ENCODE data around the gene CHST12.
"Not testable (repeated sequence)": the region's sequence is repeated elsewhere in the genome, so short reads cannot be mapped to it uniquely, and the experiment has no call there.

CHST12 gene

GRCh38 chr7:2379161-2379560 lies 24.2 kb upstream of the CHST12 start:
- DNase-seq = no peak

GRCh38 chr7:2379821-2380450 lies 23.5 kb upstream of the CHST12 start:
- no peak for DNase-seq

DNA sequence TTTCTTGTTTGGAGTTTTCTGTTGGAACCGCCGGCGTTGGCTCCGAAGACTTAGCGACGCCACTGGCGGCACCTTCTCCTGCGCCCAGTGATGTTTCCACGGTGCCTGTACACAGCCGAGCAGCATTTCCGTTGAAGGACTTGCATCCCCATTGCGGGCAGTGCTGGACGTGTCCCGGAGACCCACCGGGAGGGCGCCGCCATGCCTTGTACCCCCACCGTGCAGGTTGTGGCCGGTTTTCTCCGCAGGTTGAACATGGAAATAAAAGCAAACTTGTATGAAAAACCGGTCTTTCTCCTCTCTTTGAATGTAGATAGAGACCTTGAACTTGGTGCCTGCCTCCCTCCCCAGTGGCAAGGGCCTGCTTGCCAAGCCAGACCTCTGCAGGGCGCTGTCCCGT lies 22.9 kb upstream of the CHST12 start:
- no peak for DNase-seq

DNA sequence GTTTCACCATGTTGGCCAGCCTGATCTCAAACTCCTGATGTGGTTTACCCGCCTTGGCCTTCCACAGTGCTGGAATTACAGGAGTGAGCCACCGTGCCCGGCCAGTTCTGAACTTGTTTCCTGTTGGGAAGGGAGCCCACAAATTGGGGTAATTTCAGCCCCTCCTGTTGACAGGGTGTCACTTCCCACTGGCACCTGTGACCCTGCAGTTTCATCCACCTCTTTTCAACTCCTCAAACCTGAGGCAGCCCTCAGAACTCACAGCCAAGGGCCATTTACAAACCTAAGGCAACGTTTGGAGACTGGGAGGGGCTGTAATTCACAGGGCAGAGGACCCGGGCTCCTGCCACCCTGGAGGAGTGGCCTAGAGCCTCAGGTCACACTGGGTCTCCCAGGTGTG lies 22.2 kb upstream of the CHST12 start:
- no peak for DNase-seq

- no peak for DNase-seq
Measured at GRCh38 chr7:2381881-2382509, 21.4 kb upstream of the CHST12 start.

GRCh38 chr7:2383543-2384274 lies 19.7 kb upstream of the CHST12 start:
- DNase-seq = no peak

GRCh38 chr7:2384354-2385243 lies 18.8 kb upstream of the CHST12 start:
- DNase-seq = no peak

- DNase-seq = not testable (repeated sequence)
Measured at GRCh38 chr7:2386122-2386521, 17.3 kb upstream of the CHST12 start.

DNA sequence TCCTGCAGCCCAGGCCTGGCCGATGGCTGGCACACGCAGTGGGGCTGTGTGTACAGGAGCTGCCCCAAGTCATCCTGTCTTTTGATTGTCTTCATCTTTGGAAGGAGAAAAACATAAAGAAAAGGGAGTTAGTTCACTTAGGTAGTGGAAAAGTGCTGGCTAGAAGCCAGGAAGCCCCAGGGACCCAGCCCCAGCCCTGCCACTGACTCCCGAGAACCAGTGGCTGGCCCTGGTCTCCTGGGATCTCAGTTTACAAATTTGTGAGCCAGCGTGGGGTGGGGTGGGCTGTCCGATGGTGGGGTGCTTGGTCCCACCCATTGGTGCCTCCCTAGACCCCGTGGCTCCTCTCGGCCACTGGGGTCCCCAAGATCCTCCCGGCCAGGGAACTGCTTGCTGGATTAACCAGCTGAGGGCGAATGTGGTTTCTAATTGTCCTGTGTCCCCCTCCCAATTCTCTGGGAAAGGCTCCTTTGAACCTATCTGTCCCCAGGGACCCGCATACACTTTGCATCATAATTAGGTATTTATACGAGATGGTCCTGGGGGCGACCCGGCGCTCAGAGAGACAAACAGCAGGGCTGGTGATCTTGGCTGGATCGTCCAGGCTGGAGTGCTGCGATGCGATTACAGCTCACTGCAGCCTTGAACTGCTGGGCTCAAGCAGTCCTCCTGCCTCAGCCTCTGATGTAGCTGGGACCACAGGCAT lies 16.3 kb upstream of the CHST12 start:
- no peak for DNase-seq

GRCh38 chr7:2387897-2388636 lies 15.3 kb upstream of the CHST12 start:
- DNase-seq = no peak

GRCh38 chr7:2388637-2388954 lies 14.8 kb upstream of the CHST12 start:
- DNase-seq = no peak

DNA sequence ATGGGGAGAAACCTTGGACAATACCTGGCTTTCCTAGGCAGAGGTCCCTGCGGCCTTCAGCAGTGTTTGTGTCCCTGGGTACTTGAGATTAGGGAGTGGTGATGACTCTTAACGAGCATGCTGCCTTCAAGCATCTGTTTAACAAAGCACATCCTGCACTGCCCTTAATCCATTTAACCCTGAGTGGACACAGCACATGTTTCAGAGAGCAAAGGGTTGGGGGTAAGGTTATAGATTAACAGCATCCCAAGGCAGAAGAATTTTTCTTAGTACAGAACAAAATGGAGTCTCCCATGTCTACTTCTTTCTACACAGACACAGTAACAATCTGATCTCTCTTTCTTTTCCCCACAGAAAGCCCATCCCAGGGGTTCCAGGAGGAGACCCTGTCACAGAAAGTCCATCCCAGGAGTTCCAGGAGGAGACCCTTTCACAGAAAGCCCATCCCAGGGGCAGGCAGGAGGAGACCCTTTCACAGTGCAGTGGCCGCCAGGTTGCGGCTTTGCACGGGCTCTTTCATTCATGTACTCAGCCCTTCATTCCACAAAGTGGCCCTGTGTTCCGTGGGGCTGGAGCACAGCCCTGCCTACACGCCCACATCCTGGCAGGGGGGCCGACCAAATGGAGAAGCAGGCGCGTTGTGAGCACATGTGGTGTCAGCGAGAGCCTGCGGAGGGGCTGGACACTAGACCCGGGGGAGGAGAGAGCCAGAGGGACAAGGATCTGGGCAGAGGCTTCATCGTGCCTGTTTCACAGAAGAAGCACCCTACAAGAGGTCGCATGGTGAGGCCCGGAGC lies 13.2 kb upstream of the CHST12 start:
- not testable (repeated sequence) for DNase-seq

- no peak for DNase-seq
Measured at GRCh38 chr7:2393706-2394105, 9.7 kb upstream of the CHST12 start.

GRCh38 chr7:2394566-2395082 lies 8.8 kb upstream of the CHST12 start:
- DNase-seq = peak; percentile 53

DNA sequence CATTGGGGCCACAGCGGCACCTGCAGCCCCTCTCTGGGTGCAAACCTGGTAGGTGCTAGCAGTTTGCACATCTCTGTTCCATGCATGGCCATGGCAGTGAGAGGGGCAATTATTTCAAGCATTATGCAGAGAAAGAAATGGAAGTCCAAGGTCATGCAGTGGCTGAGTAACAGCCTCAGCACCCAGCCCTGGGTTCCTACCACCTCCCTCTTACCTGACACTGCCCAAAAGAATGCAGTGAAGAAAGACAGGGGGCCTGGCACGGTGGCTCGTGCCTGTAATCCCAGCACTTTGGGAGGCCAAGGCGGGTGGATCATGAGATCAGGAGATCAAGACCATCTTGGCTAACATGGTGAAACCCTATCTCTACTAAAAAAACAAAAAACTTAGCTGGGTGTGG lies 4.9 kb upstream of the CHST12 start:
- DNase-seq = no peak

DNA sequence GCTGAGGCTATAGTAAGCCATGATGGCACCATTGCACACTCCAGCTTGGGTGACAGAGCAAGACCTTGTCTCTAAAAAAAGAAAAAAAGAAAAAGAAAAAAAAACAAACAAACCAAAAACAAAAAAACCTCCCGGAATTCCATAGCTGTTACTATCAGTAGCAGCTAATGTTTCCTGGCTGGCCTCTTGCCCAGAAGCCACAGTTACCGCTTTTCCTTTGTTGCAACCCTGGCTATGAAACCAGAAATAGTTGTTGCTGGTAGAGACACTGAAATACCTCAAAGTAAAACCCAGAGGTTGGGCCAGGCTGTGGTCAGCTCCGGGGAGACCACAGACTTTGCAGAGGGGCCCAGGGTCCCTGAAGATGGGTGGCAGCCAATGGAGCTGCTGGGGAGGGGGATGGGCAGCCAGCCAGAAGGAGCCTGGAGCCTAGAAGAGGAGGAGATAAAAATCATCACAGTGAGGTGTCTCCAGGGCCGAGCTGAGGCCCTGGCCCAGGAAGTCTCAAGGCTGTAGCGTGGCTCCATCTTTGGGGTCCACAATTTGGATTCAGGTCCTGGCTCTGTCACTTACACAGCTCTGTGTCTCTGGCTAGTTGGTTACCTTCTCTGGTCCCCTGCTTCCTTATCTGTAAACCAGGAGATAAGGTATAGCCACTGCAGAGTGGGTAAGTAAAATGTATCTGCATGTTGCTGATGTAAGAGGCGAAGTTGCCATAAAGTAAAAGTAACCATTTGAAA lies 3.4 kb upstream of the CHST12 start:
- no peak for DNase-seq

GRCh38 chr7:2402687-2403013 lies 761 bp upstream of the CHST12 start:
- DNase-seq = no peak

GRCh38 chr7:2403718-2404648 lies 572 bp downstream of the CHST12 start:
- DNase-seq = no peak

DNA sequence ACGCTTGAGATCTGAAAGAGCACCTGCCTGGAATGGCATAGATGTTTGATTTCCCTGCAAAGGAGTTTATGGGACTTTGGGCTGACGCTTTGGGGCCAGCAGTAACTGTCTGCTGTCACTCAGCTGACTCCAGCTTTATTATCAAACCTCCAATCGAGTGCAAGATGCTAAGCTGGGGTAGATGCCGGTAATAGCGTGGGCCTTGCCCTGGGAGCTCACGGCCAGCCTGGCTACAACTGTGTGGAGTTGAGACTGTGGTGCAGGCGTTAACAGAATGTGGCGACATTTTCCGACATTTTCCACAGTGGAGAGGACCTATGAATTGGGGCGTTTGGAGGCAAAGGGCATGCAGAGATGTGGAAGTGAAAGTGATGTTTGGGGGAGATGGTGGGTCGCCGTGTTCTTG lies 1.3 kb downstream of the CHST12 start:
- no peak for DNase-seq

Data from NCI-H1436 (cell line).